Neuronal stem cell (in vitro differentiated cells): ENCODE measurements around the gene CYB561.

Source experiments
- DNase-seq: peaks from one replicate; pipeline ENCODE4 v3.0.0-alpha.2; 2013; ENCODE audit warnings: low spot score
- H2AFZ ChIP-seq: one replicate; pipeline ENCODE4 v1.6.1; 2013; ENCODE audit warnings: mild to moderate bottlenecking, low read length, inconsistent platforms
- H2AK5ac ChIP-seq: 2 replicates; pipeline ENCODE4 v1.6.1; 2013; ENCODE audit warnings: low read depth, mild to moderate bottlenecking, inconsistent platforms, low read length, moderate library complexity, mixed read lengths
- H2BK120ac ChIP-seq: 2 replicates; pipeline ENCODE4 v1.6.1; 2013; ENCODE audit warnings: low read depth, mild to moderate bottlenecking, inconsistent platforms, low read length, moderate library complexity, mixed read lengths
- H2BK12ac ChIP-seq: one replicate; pipeline ENCODE4 v1.6.1; 2013; ENCODE audit warnings: low read length, inconsistent platforms
- H2BK15ac ChIP-seq: 2 replicates; pipeline ENCODE4 v1.6.1; 2013; ENCODE audit warnings: mild to moderate bottlenecking, low read length, inconsistent platforms, mixed read lengths
- H2BK5ac ChIP-seq: one replicate; pipeline ENCODE4 v1.6.1; 2013; ENCODE audit warnings: inconsistent platforms, mild to moderate bottlenecking, low read length, moderate library complexity
- H3K14ac ChIP-seq: one replicate; pipeline ENCODE4 v1.6.1; 2013; ENCODE audit warnings: low read length, inconsistent platforms
- H3K18ac ChIP-seq: 2 replicates; pipeline ENCODE4 v1.6.1; 2013; ENCODE audit warnings: low read length, inconsistent platforms
- H3K23ac ChIP-seq: 2 replicates; pipeline ENCODE4 v1.6.1; 2013; ENCODE audit warnings: low read depth, mild to moderate bottlenecking, mixed read lengths, low read length, inconsistent platforms; ENCODE audit not compliant: poor library complexity
- H3K27ac ChIP-seq: replicated peaks from 3 replicates; pipeline ENCODE4 v1.5.1; 2013; ENCODE audit warnings: low read length, inconsistent platforms
- H3K27me3 ChIP-seq, 3 experiments: 2 replicates each; pipeline ENCODE4 v1.6.1; 2013; ENCODE audit warnings: low read length in 3 of 3, mild to moderate bottlenecking in 2 of 3, inconsistent platforms in 1 of 3, low read depth in 1 of 3, mixed read lengths in 1 of 3, moderate library complexity in 1 of 3; ENCODE audit not compliant: control insufficient read depth in 3 of 3, insufficient read depth in 3 of 3
- H3K36me3 ChIP-seq, 2 donors: replicated peaks in 1 of 2; 2 replicates each; pipeline ENCODE4 v1.6.1; 2013; ENCODE audit warnings: low read length in 2 of 2; ENCODE audit not compliant: control insufficient read depth in 2 of 2, insufficient read depth in 2 of 2
- H3K4ac ChIP-seq: 2 replicates; pipeline ENCODE4 v1.6.1; 2013; ENCODE audit warnings: inconsistent platforms, mild to moderate bottlenecking, low read length, moderate library complexity
- H3K4me1 ChIP-seq, 2 donors: 1 replicate in 1 of 2; 2 replicates in 1 of 2; pipeline ENCODE4 v1.6.1; 2013; ENCODE audit warnings: low read length in 2 of 2, low read depth in 1 of 2; ENCODE audit not compliant: control insufficient read depth in 2 of 2, insufficient read depth in 1 of 2
- H3K4me2 ChIP-seq: one replicate; pipeline ENCODE4 v1.6.1; 2013; ENCODE audit warnings: mild to moderate bottlenecking, low read length, inconsistent platforms; ENCODE audit not compliant: insufficient read depth, poor library complexity, severe bottlenecking
- H3K4me3 ChIP-seq, 2 donors: 2 replicates each; pipeline ENCODE4 v1.5.1; 2013; ENCODE audit warnings: low read length in 2 of 2, mild to moderate bottlenecking in 2 of 2, inconsistent platforms in 1 of 2, moderate library complexity in 1 of 2
- H3K79me1 ChIP-seq: one replicate; pipeline ENCODE4 v1.6.1; 2013; ENCODE audit warnings: low read depth, mild to moderate bottlenecking, inconsistent platforms, low read length, moderate library complexity
- H3K9ac ChIP-seq: one replicate; pipeline ENCODE4 v1.6.1; 2013; ENCODE audit warnings: mild to moderate bottlenecking, low read depth, low read length, inconsistent platforms; ENCODE audit not compliant: poor library complexity
- H3K9me3 ChIP-seq, 2 donors: replicated peaks in 1 of 2; 2 replicates each; pipeline versions ENCODE3 to v1.6.1; 2013; ENCODE audit warnings: low read length in 2 of 2, mild to moderate bottlenecking in 2 of 2, inconsistent platforms in 1 of 2, low read depth in 1 of 2, mixed read lengths in 1 of 2, moderate library complexity in 1 of 2; ENCODE audit not compliant: control insufficient read depth in 2 of 2, insufficient read depth in 1 of 2
- H4K8ac ChIP-seq: one replicate; pipeline ENCODE4 v1.6.1; 2013; ENCODE audit warnings: low read depth, mild to moderate bottlenecking, inconsistent platforms, low read length, moderate library complexity
- H4K91ac ChIP-seq: one replicate; pipeline ENCODE4 v1.6.1; 2013; ENCODE audit warnings: low read length, low read depth, mild to moderate bottlenecking, inconsistent platforms; ENCODE audit not compliant: poor library complexity
- WGBS, 2 donors: extraction: QIAGEN DNeasy Blood & Tissue Kit; methylation state at CpG; one replicate each; pipeline ENCODE4 v1.1.7; 2013; ENCODE audit warnings: missing lambda C conversion rate in 2 of 2, mixed read lengths in 1 of 2; ENCODE audit not compliant: insufficient read length in 2 of 2, insufficient replicate concordance in 1 of 2; ENCODE audit errors: extremely low coverage in 2 of 2; 5-methylcytosine and 5-hydroxymethylcytosine counted together

Gene CYB561

DNA sequence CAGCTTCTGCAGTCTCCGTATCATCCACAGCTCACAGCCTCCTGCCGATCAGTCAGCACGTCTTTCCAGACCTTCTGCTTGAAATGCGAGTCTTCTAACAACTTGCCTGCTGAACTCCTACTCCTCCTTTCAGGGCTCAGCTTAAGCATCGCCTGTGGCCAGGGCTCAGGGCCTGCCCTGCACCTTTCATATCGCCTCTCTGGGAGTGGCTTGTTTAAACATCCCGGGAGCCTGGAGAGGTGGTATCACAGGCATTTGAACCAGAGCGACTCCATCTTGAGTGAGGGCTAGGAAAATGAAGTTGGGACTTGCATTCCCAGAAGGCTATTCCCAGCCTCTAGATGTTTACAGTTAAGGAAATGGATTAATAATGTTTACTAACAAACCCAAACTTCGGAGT lies 13.9 kb upstream of the CYB561 start:
- Histone ChIP-seq H3K27ac (no peak overlapping the region), H3K4me3 (no peak overlapping the region), H3K14ac (no peak overlapping the region), H4K91ac (no peak overlapping the region), H3K4me2 (no peak overlapping the region), H2BK5ac (no peak overlapping the region), H4K8ac (no peak overlapping the region), H3K27me3 (peaks cover 0 to 19% (median 0%) of the 10 kb centered on the region in 3 experiments), H2BK120ac (no peak overlapping the region), H2BK12ac (no peak overlapping the region), H3K4me1 (peaks cover 0 to 2% of the 10 kb centered on the region in 2 donors), H2AFZ (peak overlapping the region; percentile 41), H3K4ac (no peak overlapping the region), H3K36me3 (no peaks in the 10 kb centered on the region), H3K79me1 (no peaks in the 10 kb centered on the region), H3K23ac (no peak overlapping the region), H3K18ac (no peak overlapping the region), H3K9me3 (peaks cover 0 to 2% of the 10 kb centered on the region in 2 donors), H2AK5ac (no peak overlapping the region), H2BK15ac (no peak overlapping the region), H3K9ac (no peak overlapping the region)
- WGBS, 2 donors, result no CpG with 5 or more reads among the region's 9 CpGs
- no peak for DNase-seq

DNA sequence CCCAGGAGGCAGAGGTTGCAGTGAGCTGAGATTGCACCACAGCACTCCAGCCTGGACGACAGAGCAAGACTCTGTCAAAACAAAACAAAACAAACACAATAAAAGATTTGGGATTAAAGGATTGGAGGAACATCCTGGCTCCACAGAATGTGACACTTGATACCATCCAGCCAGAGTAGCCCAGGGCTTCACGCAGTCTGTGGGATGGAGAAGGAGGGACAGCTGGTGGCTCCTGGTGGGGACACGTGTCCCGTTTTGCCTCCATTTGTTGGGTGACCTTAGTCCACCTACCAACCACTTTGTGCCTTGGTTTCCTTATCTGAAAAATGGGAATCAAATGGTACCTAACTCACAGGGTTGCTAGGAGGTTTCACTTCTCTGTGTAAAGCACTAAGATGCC lies 12.4 kb upstream of the CYB561 start:
- Histone ChIP-seq H2BK5ac (no peak overlapping the region), H3K27me3 (peaks cover 0 to 11% (median 0%) of the 10 kb centered on the region in 3 experiments), H3K4me2 (no peak overlapping the region), H3K9ac (no peak overlapping the region), H3K4ac (no peak overlapping the region), H2BK15ac (no peak overlapping the region), H3K14ac (no peak overlapping the region), H4K8ac (no peak overlapping the region), H3K23ac (peak overlapping the region; percentile 6), H3K27ac (no peak overlapping the region), H3K4me3 (no peak overlapping the region), H2AK5ac (no peak overlapping the region), H2BK120ac (no peak overlapping the region), H3K36me3 (no peaks in the 10 kb centered on the region), H3K9me3 (peaks cover 0 to 2% of the 10 kb centered on the region in 2 donors), H4K91ac (no peak overlapping the region), H3K18ac (no peak overlapping the region), H3K79me1 (no peaks in the 10 kb centered on the region), H3K4me1 (peaks cover 0 to 2% of the 10 kb centered on the region in 2 donors), H2BK12ac (no peak overlapping the region), H2AFZ (no peak overlapping the region)
- WGBS, 2 donors, result no CpG with 5 or more reads among the region's 4 CpGs
- no peak for DNase-seq

GRCh38 chr17:63455417-63455816 lies 9.3 kb upstream of the CYB561 start:
- Histone ChIP-seq H2BK12ac (no peak overlapping the region), H3K4me2 (no peak overlapping the region), H2AK5ac (no peak overlapping the region), H3K4me1 (peaks cover 0 to 4% of the 10 kb centered on the region in 2 donors), H3K9me3 (peaks cover 0 to 2% of the 10 kb centered on the region in 2 donors), H3K27me3 (peaks cover 0 to 36% (median 0%) of the 10 kb centered on the region in 3 experiments), H3K4ac (no peak overlapping the region), H3K4me3 (no peak overlapping the region), H2AFZ (no peak overlapping the region), H3K9ac (no peak overlapping the region), H3K18ac (no peak overlapping the region), H3K79me1 (no peaks in the 10 kb centered on the region), H4K91ac (no peak overlapping the region), H3K36me3 (no peaks in the 10 kb centered on the region), H2BK120ac (no peak overlapping the region), H3K27ac (no peak overlapping the region), H2BK5ac (no peak overlapping the region), H2BK15ac (no peak overlapping the region), H4K8ac (no peak overlapping the region), H3K23ac (no peak overlapping the region), H3K14ac (no peak overlapping the region)
- no peak for DNase-seq
- WGBS, 2 donors, result no CpG with 5 or more reads among the region's 4 CpGs

- no peak overlapping the region for H3K4ac ChIP-seq
- no peaks in the 10 kb centered on the region for H3K36me3 ChIP-seq
- no peak overlapping the region for H4K91ac ChIP-seq
- H3K4me1 ChIP-seq, result peaks cover 0 to 2% of the 10 kb centered on the region in 2 donors
- no peak overlapping the region for H3K14ac ChIP-seq
- no peak overlapping the region for H3K23ac ChIP-seq
- no peak overlapping the region for H2BK120ac ChIP-seq
- H3K27me3 ChIP-seq, result peaks cover 0 to 34% (median 0%) of the 10 kb centered on the region in 3 experiments
- no peak overlapping the region for H3K4me3 ChIP-seq
- H2BK15ac ChIP-seq, result no peak overlapping the region
- no peak overlapping the region for H2BK12ac ChIP-seq
- peak overlapping the region; percentile 38 for H2AFZ ChIP-seq
- H3K9ac ChIP-seq, result no peak overlapping the region
- WGBS, 2 donors, result no CpG with 5 or more reads among the region's 5 CpGs
- H3K9me3 ChIP-seq, result peaks cover 0 to 2% of the 10 kb centered on the region in 2 donors
- DNase-seq, result no peak
- H3K79me1 ChIP-seq, result no peaks in the 10 kb centered on the region
- no peak overlapping the region for H4K8ac ChIP-seq
- H2AK5ac ChIP-seq, result no peak overlapping the region
- no peak overlapping the region for H2BK5ac ChIP-seq
- no peak overlapping the region for H3K27ac ChIP-seq
- H3K4me2 ChIP-seq, result no peak overlapping the region
- no peak overlapping the region for H3K18ac ChIP-seq
Observed at GRCh38 chr17:63454915-63455314, 8.8 kb upstream of the CYB561 start.
